Adrenal gland (tissue), 5 donors: ENCODE results near the gene OR4D2.

Experiments
- CTCF ChIP-seq, 6 experiments: fragments of 450-650 bp in 4 of 6; fragments of 200-600 bp in 2 of 6; sonication (generic) in 1 of 6; IDR thresholded peaks; 1 replicate in 5 of 6; 2 replicates in 1 of 6; pipeline versions ENCODE4 v1.5.1 to v1.8.0; 2016 to 2021; ENCODE audit warnings: antibody characterized with exemption in 6 of 6, mild to moderate bottlenecking in 2 of 6, moderate library complexity in 1 of 6
- POLR2A ChIP-seq, 2 donors: fragments of 450-650 bp; IDR thresholded peaks; one replicate each; pipeline ENCODE4 v1.6.1; 2017; ENCODE audit warnings: antibody characterized with exemption in 2 of 2, mild to moderate bottlenecking in 2 of 2, moderate library complexity in 1 of 2
- donor health status: DM: no; HTN: no; CAD: no.

GRCh38 chr17:58181796-58182195, 15.0 kb downstream of the OR4D2 start:
- no peak for TF ChIP-seq POLR2A (IDR thresholded peaks at IDR 0.05)
- TF ChIP-seq CTCF (IDR thresholded peaks at IDR 0.05) = no peak
